GM12892 (cell line): ENCODE measurements around the gene PIN4.

ENCODE experiments used
- POLR2A ChIP-seq: IDR thresholded peaks from 2 replicates; pipeline ENCODE4 v1.6.1; 2011; ENCODE audit warnings: low read depth, low read length, control low read depth
- POLR2AphosphoS5 ChIP-seq: IDR thresholded peaks from 2 replicates; pipeline ENCODE4 v1.6.1; 2011; ENCODE audit warnings: low read depth, low read length, control low read depth

DNA sequence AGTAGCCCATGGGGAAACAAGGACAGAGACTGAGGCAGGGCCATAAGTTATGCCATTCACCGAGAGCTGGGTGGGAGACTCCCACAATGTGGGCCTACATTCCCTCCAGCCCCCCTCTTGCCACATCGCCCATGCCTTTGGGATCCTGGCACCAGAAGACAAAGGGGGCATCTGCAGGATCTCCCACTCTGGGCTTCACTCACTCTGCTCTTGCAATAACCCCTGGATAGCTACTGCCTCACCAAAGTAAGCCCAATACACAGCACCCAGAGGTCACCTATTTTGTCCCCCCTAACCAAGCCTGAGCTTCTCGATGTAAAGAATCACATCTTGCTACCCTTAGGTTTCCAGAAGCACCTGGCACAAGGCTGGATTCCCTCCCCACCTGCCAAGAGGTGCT, 49.1 kb upstream of the PIN4 start:
- TF ChIP-seq POLR2A, result no peak
- TF ChIP-seq POLR2AphosphoS5, result no peak
